ENCODE results near the gene ZNF823. TPM values are rescaled to one million over a fixed set of nuclear protein-coding genes. Genes with fewer than 3 reads are reported as not detected.

ZNF823 gene
- total and polyA plus RNA-seq, 2 donors (not counting 3 experiments of a cell fraction or from before 2014, with no cell fraction given) = 1.4 to 4.4 TPM

DNA sequence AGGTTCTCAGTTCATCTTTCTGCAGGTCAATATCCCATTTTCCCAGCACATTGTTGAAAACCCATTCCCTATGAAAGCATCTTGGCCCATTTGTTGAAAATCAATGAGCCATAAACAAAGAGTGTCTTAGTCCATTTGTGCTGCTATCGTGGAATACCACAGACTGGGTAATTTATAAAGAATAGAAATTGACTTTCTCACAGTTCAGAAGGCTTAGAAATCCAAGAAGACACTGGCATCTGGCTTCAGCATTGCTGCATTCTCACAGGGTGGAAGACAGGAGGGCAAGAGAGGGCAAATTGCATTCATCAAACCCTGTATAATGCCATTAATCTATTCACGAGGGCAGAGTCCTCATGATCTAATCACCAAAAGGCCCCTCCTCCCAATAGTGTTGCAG is 34.1 kb downstream of the ZNF823 start:
- Histone ChIP-seq H4K20me1 (replicated peaks; ENCODE audit: control insufficient read depth, extremely low read depth, insufficient read depth, low read length) (no peaks in the 10 kb centered on the region), H3K4me3 (replicated peaks in 1 of 3; ENCODE audit: insufficient read depth in 1 of 3, low read depth in 1 of 3, low read length in 3 of 3) (no peak overlapping the region), H3K9me3 (replicated peaks; ENCODE audit: control insufficient read depth, insufficient read depth, low read length) (no peaks in the 10 kb centered on the region), H3K36me3 (ENCODE audit: control insufficient read depth in 2 of 2, extremely low read depth in 1 of 2, insufficient read depth in 2 of 2, low read length in 2 of 2) (no peaks in the 10 kb centered on the region), H3K79me2 (ENCODE audit: control insufficient read depth, insufficient read depth, low read length) (no peaks in the 10 kb centered on the region), H3K4me2 (ENCODE audit: insufficient read depth, low read length) (no peak overlapping the region), H2AFZ (ENCODE audit: low read depth, low read length) (no peak overlapping the region), H3K4me1 (ENCODE audit: control insufficient read depth, extremely low read depth, insufficient read depth, low read length) (no peaks in the 10 kb centered on the region), H3K27me3 (ENCODE audit: control insufficient read depth in 2 of 2, insufficient read depth in 2 of 2, low read length in 2 of 2) (no peaks in the 10 kb centered on the region), H3K9ac (replicated peaks; ENCODE audit: extremely low read depth, insufficient read depth, low read length) (no peak overlapping the region), H3K9me1 (replicated peaks; ENCODE audit: control insufficient read depth, extremely low read depth, insufficient read depth, low read length) (no peaks in the 10 kb centered on the region), H3K27ac (ENCODE audit: insufficient read depth, low read depth, low read length) (no peak overlapping the region)
- no TSS peak for BruUV-seq (replicated peaks)
- intact Hi-C loops (cut with micrococcal nuclease) (no loop called here), dilution Hi-C loops (cut with MboI; ENCODE audit: extremely low pct_ligation_motif_present, low sequenced_read_pairs) (no loop called here)
- DNase-seq (ENCODE audit: low read depth, low spot score) (no peak), FAIRE-seq (no peak)
- ChIA-PET CTCF (no interaction called here), POLR2A (no interaction called here)
- TF ChIP-seq EZH2 (IDR thresholded peaks at IDR 0.05; ENCODE audit: borderline replicate concordance, low read depth, low read length, severe bottlenecking) (no peak), JUN (IDR thresholded peaks at IDR 0.05; ENCODE audit: borderline replicate concordance, insufficient read depth, insufficient read length, low read depth) (no peak), FOS (IDR thresholded peaks at IDR 0.05; ENCODE audit: borderline replicate concordance, insufficient read depth, low read length) (no peak), POLR2A (IDR thresholded peaks at IDR 0.05; ENCODE audit: low read depth, low read length) (no peak), POLR2AphosphoS5 (IDR thresholded peaks at IDR 0.05; ENCODE audit: insufficient read depth, low read depth, low read length) (no peak), MYC (IDR thresholded peaks at IDR 0.05; ENCODE audit: low read depth, low read length) (no peak), GATA2 (IDR thresholded peaks at IDR 0.05; ENCODE audit: insufficient read depth, insufficient read length, low read depth, low read length) (no peak)
- TF ChIP-seq, protein P1, sequence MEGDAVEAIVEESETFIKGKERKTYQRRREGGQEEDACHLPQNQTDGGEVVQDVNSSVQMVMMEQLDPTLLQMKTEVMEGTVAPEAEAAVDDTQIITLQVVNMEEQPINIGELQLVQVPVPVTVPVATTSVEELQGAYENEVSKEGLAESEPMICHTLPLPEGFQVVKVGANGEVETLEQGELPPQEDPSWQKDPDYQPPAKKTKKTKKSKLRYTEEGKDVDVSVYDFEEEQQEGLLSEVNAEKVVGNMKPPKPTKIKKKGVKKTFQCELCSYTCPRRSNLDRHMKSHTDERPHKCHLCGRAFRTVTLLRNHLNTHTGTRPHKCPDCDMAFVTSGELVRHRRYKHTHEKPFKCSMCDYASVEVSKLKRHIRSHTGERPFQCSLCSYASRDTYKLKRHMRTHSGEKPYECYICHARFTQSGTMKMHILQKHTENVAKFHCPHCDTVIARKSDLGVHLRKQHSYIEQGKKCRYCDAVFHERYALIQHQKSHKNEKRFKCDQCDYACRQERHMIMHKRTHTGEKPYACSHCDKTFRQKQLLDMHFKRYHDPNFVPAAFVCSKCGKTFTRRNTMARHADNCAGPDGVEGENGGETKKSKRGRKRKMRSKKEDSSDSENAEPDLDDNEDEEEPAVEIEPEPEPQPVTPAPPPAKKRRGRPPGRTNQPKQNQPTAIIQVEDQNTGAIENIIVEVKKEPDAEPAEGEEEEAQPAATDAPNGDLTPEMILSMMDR (IDR thresholded peaks at IDR 0.05; ENCODE audit: extremely low read depth in 1 of 2, insufficient read depth in 1 of 2, low read depth in 1 of 2, low read length in 2 of 2) = no peak
- TF ChIP-seq, protein P2, sequence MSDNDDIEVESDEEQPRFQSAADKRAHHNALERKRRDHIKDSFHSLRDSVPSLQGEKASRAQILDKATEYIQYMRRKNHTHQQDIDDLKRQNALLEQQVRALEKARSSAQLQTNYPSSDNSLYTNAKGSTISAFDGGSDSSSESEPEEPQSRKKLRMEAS (IDR thresholded peaks at IDR 0.05; ENCODE audit: insufficient read depth, insufficient read length) = no peak

All from endothelial cell of umbilical vein (primary cell).